ENCODE measurements around the gene SLC12A2. TPM values are rescaled to one million over a fixed set of nuclear protein-coding genes. Genes with fewer than 3 reads are reported as not detected.

The SLC12A2 gene
- total and polyA plus RNA-seq, 2 experiments from 2014 or later, result 8.1 to 21.3 TPM

DNA sequence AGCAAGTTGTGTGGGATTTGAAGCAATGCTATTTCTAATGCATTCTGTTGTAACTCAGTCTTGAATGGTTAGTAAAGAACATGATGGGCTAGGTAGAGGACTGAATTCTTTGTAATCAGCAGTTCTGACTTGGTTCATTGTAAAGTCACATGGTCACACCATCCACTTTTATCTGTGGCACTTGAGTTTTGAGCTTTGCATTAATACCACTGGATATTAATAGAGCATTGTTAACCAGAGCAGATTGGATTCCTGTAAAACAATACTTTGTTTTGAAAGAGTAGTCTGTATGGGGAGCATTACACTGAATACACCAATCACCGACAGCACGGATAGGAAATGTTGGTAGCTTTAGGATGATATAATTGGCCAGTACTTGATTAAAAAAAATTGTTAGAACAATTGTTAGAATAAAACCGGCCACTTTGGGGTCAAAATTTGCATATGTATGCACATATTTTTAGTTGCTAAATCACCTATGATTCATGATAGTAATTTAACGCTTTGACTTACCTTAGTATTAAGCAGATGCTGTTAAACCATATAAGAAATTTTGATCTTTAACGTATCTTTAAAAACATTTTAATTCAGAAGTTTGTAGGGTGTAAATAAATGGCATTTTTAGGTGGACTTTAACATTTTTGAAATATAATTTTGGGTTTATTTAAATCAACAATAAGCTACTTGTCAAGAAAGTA lies 17.4 kb downstream of the SLC12A2 start:
- Histone ChIP-seq H3K36me3 (ENCODE audit: insufficient read depth) (peaks cover 9% of the 10 kb centered on the region; the same call in 1 of the 2 replicates), H3K9me2 (ENCODE audit: insufficient read depth) (no peaks in the 10 kb centered on the region), H3K4me3 (no peak overlapping the region), H3K27ac (ENCODE audit: low read depth) (no peak overlapping the region), H3K4me2 (no peak overlapping the region), H4K20me1 (replicated peaks; ENCODE audit: insufficient read depth) (no peaks in the 10 kb centered on the region), H2AFZ (no peak overlapping the region), H3K4me1 (ENCODE audit: insufficient read depth) (no peaks in the 10 kb centered on the region), H3K79me2 (replicated peaks; ENCODE audit: insufficient read depth) (peaks cover 20% of the 10 kb centered on the region), H3K27me3 (ENCODE audit: insufficient read depth) (no peaks in the 10 kb centered on the region), H3F3A (replicated peaks; ENCODE audit: low read depth) (no peaks in the 10 kb centered on the region)
- Mint-ChIP-seq H3K4me3 (no peak overlapping the region), H3K27ac (no peak overlapping the region), H3K4me1 (peaks cover 5% of the 10 kb centered on the region; the same call in 2 of the 3 replicates), H3K27me3 (ENCODE audit: insufficient read depth, low read depth, poor library complexity) (no peaks in the 10 kb centered on the region), H3K36me3 (ENCODE audit: low read depth) (peaks cover 22% of the 10 kb centered on the region; the same call in 2 of the 3 replicates), H3K9me3 (peaks cover 23% of the 10 kb centered on the region)
- no peak for DNase-seq (ENCODE audit: low spot score)
- TF ChIP-seq STAT1 (IDR thresholded peaks at IDR 0.05; ENCODE audit: unreplicated experiment) (no peak), ZNF331 (CRISPR knock-in tag; IDR thresholded peaks at IDR 0.05; ENCODE audit: low read depth) (no peak), POLR2AphosphoS5 (IDR thresholded peaks at IDR 0.05; ENCODE audit: low read depth) (no peak), ZNF114 (CRISPR knock-in tag; IDR thresholded peaks at IDR 0.05) (no peak), CREB1 (CRISPR knock-in tag; IDR thresholded peaks at IDR 0.05; ENCODE audit: low read depth) (no peak), EZH2phosphoT487 (IDR thresholded peaks at IDR 0.05; ENCODE audit: unreplicated experiment) (no peak), EZH2 (IDR thresholded peaks at IDR 0.05; ENCODE audit: low read depth, unreplicated experiment) (no peak), JUNB (IDR thresholded peaks at IDR 0.05; ENCODE audit: unreplicated experiment) (no peak), NANOG (IDR thresholded peaks at IDR 0.05; ENCODE audit: borderline replicate concordance) (no peak), REST (IDR thresholded peaks at IDR 0.05; ENCODE audit: unreplicated experiment) (no peak)
- TF ChIP-seq, protein P1, sequence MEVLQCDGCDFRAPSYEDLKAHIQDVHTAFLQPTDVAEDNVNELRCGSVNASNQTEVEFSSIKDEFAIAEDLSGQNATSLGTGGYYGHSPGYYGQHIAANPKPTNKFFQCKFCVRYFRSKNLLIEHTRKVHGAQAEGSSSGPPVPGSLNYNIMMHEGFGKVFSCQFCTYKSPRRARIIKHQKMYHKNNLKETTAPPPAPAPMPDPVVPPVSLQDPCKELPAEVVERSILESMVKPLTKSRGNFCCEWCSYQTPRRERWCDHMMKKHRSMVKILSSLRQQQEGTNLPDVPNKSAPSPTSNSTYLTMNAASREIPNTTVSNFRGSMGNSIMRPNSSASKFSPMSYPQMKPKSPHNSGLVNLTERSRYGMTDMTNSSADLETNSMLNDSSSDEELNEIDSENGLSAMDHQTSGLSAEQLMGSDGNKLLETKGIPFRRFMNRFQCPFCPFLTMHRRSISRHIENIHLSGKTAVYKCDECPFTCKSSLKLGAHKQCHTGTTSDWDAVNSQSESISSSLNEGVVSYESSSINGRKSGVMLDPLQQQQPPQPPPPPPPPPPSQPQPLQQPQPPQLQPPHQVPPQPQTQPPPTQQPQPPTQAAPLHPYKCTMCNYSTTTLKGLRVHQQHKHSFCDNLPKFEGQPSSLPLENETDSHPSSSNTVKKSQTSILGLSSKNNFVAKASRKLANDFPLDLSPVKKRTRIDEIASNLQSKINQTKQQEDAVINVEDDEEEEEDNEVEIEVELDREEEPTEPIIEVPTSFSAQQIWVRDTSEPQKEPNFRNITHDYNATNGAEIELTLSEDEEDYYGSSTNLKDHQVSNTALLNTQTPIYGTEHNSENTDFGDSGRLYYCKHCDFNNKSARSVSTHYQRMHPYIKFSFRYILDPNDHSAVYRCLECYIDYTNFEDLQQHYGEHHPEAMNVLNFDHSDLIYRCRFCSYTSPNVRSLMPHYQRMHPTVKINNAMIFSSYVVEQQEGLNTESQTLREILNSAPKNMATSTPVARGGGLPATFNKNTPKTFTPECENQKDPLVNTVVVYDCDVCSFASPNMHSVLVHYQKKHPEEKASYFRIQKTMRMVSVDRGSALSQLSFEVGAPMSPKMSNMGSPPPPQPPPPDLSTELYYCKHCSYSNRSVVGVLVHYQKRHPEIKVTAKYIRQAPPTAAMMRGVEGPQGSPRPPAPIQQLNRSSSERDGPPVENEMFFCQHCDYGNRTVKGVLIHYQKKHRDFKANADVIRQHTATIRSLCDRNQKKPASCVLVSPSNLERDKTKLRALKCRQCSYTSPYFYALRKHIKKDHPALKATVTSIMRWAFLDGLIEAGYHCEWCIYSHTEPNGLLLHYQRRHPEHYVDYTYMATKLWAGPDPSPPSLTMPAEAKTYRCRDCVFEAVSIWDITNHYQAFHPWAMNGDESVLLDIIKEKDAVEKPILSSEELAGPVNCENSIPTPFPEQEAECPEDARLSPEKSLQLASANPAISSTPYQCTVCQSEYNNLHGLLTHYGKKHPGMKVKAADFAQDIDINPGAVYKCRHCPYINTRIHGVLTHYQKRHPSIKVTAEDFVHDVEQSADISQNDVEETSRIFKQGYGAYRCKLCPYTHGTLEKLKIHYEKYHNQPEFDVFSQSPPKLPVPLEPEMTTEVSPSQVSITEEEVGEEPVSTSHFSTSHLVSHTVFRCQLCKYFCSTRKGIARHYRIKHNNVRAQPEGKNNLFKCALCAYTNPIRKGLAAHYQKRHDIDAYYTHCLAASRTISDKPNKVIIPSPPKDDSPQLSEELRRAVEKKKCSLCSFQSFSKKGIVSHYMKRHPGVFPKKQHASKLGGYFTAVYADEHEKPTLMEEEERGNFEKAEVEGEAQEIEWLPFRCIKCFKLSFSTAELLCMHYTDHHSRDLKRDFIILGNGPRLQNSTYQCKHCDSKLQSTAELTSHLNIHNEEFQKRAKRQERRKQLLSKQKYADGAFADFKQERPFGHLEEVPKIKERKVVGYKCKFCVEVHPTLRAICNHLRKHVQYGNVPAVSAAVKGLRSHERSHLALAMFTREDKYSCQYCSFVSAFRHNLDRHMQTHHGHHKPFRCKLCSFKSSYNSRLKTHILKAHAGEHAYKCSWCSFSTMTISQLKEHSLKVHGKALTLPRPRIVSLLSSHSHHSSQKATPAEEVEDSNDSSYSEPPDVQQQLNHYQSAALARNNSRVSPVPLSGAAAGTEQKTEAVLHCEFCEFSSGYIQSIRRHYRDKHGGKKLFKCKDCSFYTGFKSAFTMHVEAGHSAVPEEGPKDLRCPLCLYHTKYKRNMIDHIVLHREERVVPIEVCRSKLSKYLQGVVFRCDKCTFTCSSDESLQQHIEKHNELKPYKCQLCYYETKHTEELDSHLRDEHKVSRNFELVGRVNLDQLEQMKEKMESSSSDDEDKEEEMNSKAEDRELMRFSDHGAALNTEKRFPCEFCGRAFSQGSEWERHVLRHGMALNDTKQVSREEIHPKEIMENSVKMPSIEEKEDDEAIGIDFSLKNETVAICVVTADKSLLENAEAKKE (CRISPR knock-in tag; IDR thresholded peaks at IDR 0.05), result no peak
- TF ChIP-seq, protein P2, sequence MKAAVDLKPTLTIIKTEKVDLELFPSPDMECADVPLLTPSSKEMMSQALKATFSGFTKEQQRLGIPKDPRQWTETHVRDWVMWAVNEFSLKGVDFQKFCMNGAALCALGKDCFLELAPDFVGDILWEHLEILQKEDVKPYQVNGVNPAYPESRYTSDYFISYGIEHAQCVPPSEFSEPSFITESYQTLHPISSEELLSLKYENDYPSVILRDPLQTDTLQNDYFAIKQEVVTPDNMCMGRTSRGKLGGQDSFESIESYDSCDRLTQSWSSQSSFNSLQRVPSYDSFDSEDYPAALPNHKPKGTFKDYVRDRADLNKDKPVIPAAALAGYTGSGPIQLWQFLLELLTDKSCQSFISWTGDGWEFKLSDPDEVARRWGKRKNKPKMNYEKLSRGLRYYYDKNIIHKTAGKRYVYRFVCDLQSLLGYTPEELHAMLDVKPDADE (IDR thresholded peaks at IDR 0.05), result no peak
- TF ChIP-seq, protein P3, sequence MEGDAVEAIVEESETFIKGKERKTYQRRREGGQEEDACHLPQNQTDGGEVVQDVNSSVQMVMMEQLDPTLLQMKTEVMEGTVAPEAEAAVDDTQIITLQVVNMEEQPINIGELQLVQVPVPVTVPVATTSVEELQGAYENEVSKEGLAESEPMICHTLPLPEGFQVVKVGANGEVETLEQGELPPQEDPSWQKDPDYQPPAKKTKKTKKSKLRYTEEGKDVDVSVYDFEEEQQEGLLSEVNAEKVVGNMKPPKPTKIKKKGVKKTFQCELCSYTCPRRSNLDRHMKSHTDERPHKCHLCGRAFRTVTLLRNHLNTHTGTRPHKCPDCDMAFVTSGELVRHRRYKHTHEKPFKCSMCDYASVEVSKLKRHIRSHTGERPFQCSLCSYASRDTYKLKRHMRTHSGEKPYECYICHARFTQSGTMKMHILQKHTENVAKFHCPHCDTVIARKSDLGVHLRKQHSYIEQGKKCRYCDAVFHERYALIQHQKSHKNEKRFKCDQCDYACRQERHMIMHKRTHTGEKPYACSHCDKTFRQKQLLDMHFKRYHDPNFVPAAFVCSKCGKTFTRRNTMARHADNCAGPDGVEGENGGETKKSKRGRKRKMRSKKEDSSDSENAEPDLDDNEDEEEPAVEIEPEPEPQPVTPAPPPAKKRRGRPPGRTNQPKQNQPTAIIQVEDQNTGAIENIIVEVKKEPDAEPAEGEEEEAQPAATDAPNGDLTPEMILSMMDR (conservative IDR thresholded peaks at IDR 0.05; ENCODE audit: low read depth in 2 of 2), result no peak
- ATAC-seq, result no peak

Data from GM23338 (cell line).